RPMI7951 (cell line): ENCODE measurements around the gene CACNG5. TPM values are rescaled to one million over a fixed set of nuclear protein-coding genes. Genes with fewer than 3 reads are reported as not detected.

Source experiments
- total RNA-seq: library from RNA; depleted of rRNA; stranded (reverse); fragments of >200 nt; shearing (Covaris generic); gene quantifications from 2 replicates; pipeline ENCODE4 v1.2.3, GENCODE V29; 2014; rRNA removed

Gene CACNG5
- total RNA-seq, 1 experiment from 2014 or later, result not detected

Other genes starting within 250 kb of the CACNG5 start
- 0.12 TPM in 1 of 2 replicates, not detected in the other for gene CACNG4, start 129.6 kb downstream of the CACNG5 start, total RNA-seq
- gene CACNG1, start 209.4 kb downstream of the CACNG5 start, total RNA-seq, result not detected in 2 replicates